Right kidney (tissue), 9 donors: ENCODE data around the gene CHMP4B.

Experiments used
- DNase-seq: peaks from one replicate; pipeline ENCODE4 v3.0.0-alpha.2; 2016
- long read RNA-seq, 8 donors: transcript quantifications; one replicate each; lab custom pipeline, GENCODE V29; 2026

Gene CHMP4B
- long read RNA-seq, donor 1, transcript CHMP4B-201 (5 exons, 1,646 nt): major isoform, 55 of 78 reads
- long read RNA-seq, donor 1, partial matches to known transcripts: 23 of 78 reads
- long read RNA-seq, donor 1, other reads (novel, unspliced or antisense): 0 of 78 reads
- long read RNA-seq, donor 2, transcript CHMP4B-201 (5 exons, 1,646 nt): major isoform, 35 of 45 reads
- long read RNA-seq, donor 2, partial matches to known transcripts: 10 of 45 reads
- long read RNA-seq, donor 2, other reads (novel, unspliced or antisense): 0 of 45 reads
- long read RNA-seq, donor 3, transcript CHMP4B-201 (5 exons, 1,646 nt): major isoform, 36 of 42 reads
- long read RNA-seq, donor 3, partial matches to known transcripts: 6 of 42 reads
- long read RNA-seq, donor 3, other reads (novel, unspliced or antisense): 0 of 42 reads
- long read RNA-seq, donor 4, transcript CHMP4B-201 (5 exons, 1,646 nt): major isoform, 54 of 76 reads
- long read RNA-seq, donor 4, partial matches to known transcripts: 22 of 76 reads
- long read RNA-seq, donor 4, other reads (novel, unspliced or antisense): 0 of 76 reads
- long read RNA-seq, donor 5, transcript CHMP4B-201 (5 exons, 1,646 nt): major isoform, 66 of 74 reads
- long read RNA-seq, donor 5, partial matches to known transcripts: 8 of 74 reads
- long read RNA-seq, donor 5, other reads (novel, unspliced or antisense): 0 of 74 reads
- long read RNA-seq, donor 6, transcript CHMP4B-201 (5 exons, 1,646 nt): major isoform, 40 of 56 reads
- long read RNA-seq, donor 6, partial matches to known transcripts: 16 of 56 reads
- long read RNA-seq, donor 6, other reads (novel, unspliced or antisense): 0 of 56 reads
- long read RNA-seq, donor 7, transcript CHMP4B-201 (5 exons, 1,646 nt): major isoform, 70 of 99 reads
- long read RNA-seq, donor 7, partial matches to known transcripts: 29 of 99 reads
- long read RNA-seq, donor 7, other reads (novel, unspliced or antisense): 0 of 99 reads
- long read RNA-seq, donor 8, transcript CHMP4B-201 (5 exons, 1,646 nt): major isoform, 54 of 54 reads
- long read RNA-seq, donor 8, partial matches to known transcripts: 0 of 54 reads
- long read RNA-seq, donor 8, other reads (novel, unspliced or antisense): 0 of 54 reads

- DNase-seq: peak; percentile 87
Measured at GRCh38 chr20:33810885-33811775, at the start of gene CHMP4B. TSS of gene CHMP4B (plus strand) at chr20:33811348. CDS start at chr20:33811469, 121 bp downstream.

GRCh38 chr20:33761698-33762250 is 49.4 kb upstream of the CHMP4B start:
- no peak for DNase-seq

- no peak for DNase-seq
Measured at GRCh38 chr20:33765099-33765498, 46.0 kb upstream of the CHMP4B start.

- DNase-seq: no peak
Measured at GRCh38 chr20:33765592-33765991, 45.6 kb upstream of the CHMP4B start.

GRCh38 chr20:33766686-33767085 is 44.5 kb upstream of the CHMP4B start:
- no peak for DNase-seq

- DNase-seq: no peak
Measured at GRCh38 chr20:33767777-33768138, 43.4 kb upstream of the CHMP4B start.

- no peak for DNase-seq
Measured at GRCh38 chr20:33769043-33769442, 42.1 kb upstream of the CHMP4B start.

- no peak for DNase-seq
Measured at GRCh38 chr20:33770005-33770404, 41.1 kb upstream of the CHMP4B start.

- DNase-seq: no peak
Measured at GRCh38 chr20:33771938-33772337, 39.2 kb upstream of the CHMP4B start.

GRCh38 chr20:33772439-33772838 is 38.7 kb upstream of the CHMP4B start:
- no peak for DNase-seq

- no peak for DNase-seq
Measured at GRCh38 chr20:33773412-33774089, 37.6 kb upstream of the CHMP4B start.

- no peak for DNase-seq
Measured at GRCh38 chr20:33777816-33778215, 33.3 kb upstream of the CHMP4B start.

GRCh38 chr20:33781133-33781532 is 30.0 kb upstream of the CHMP4B start:
- DNase-seq: no peak

GRCh38 chr20:33781945-33782344 is 29.2 kb upstream of the CHMP4B start:
- no peak for DNase-seq

GRCh38 chr20:33783256-33783655 is 27.9 kb upstream of the CHMP4B start:
- no peak for DNase-seq

- DNase-seq: no peak
Measured at GRCh38 chr20:33783818-33784217, 27.3 kb upstream of the CHMP4B start.

- no peak for DNase-seq
Measured at GRCh38 chr20:33784225-33784624, 26.9 kb upstream of the CHMP4B start.

GRCh38 chr20:33785503-33785902 is 25.6 kb upstream of the CHMP4B start:
- no peak for DNase-seq

GRCh38 chr20:33787253-33787891 is 23.8 kb upstream of the CHMP4B start:
- no peak for DNase-seq

- no peak for DNase-seq
Measured at GRCh38 chr20:33788351-33789049, 22.6 kb upstream of the CHMP4B start.
